K562 (cell line): Measurements from ENCODE around the gene SERPINA10.

Experiments used
- CBX8 ChIP-seq: fragments of 200-600 bp; sonication (generic); IDR thresholded peaks from 2 replicates; pipeline ENCODE4 v1.6.1; 2012; ENCODE audit warnings: borderline replicate concordance, mixed run types, low read depth, mild to moderate bottlenecking, moderate library complexity, mixed read lengths, low read length, control low read depth, inconsistent platforms; ENCODE audit not compliant: poor library complexity, severe bottlenecking; ENCODE audit errors: extremely low read depth
- DEAF1 ChIP-seq: fragments of 450-650 bp; formaldehyde crosslinking; IDR thresholded peaks from 2 replicates; pipeline ENCODE4 v1.4.0; 2020; ENCODE audit warnings: mild to moderate bottlenecking, moderate library complexity
- FOXA3 ChIP-seq, 2 experiments: fragments of 450-650 bp in 1 of 2; sonication (generic) in 1 of 2; formaldehyde crosslinking; IDR thresholded peaks in 1 of 2; conservative IDR thresholded peaks in 1 of 2; 2 replicates each; pipeline versions ENCODE4 v1.4.0 to v1.8.0; 2020 to 2022; ENCODE audit warnings: mild to moderate bottlenecking in 2 of 2, missing genetic modification reagents in 1 of 2
- HINFP ChIP-seq: fragments of 450-650 bp; conservative IDR thresholded peaks from 2 replicates; pipeline ENCODE4 v1.6.1; 2016; ENCODE audit warnings: missing genetic modification characterization, low read depth, mild to moderate bottlenecking, control low read depth, missing compliant biosample characterization
- MAFK ChIP-seq: IDR thresholded peaks from 2 replicates; pipeline ENCODE4 v1.6.1; 2011; ENCODE audit warnings: low read length, improper control_type of control experiment
- RBM39 ChIP-seq: fragments of 200-400 bp; formaldehyde crosslinking; optimal IDR thresholded peaks from 2 replicates; pipeline ENCODE3; 2018; ENCODE audit warnings: low read depth, low read length
- RHOXF2B ChIP-seq: fragments of 250-450 bp; sonication (Bioruptor Pico); conservative IDR thresholded peaks from 2 replicates; pipeline ENCODE4 v1.5.1; 2021
- YY1 ChIP-seq, 3 experiments: IDR thresholded peaks; 2 replicates each; pipeline ENCODE4 v1.6.1; 2011; ENCODE audit warnings: low read length in 2 of 3, mild to moderate bottlenecking in 2 of 3, moderate library complexity in 2 of 3, borderline replicate concordance in 1 of 3, control low read depth in 1 of 3, low read depth in 1 of 3; ENCODE audit not compliant: insufficient read depth in 3 of 3, insufficient replicate concordance in 2 of 3, control insufficient read depth in 1 of 3, insufficient read length in 1 of 3; ENCODE audit errors: extremely low read depth in 1 of 3
- ZNF766 ChIP-seq: fragments of 200-800 bp; sonication (Bioruptor generic); conservative IDR thresholded peaks from 2 replicates; pipeline ENCODE4 v1.6.1; 2016; ENCODE audit warnings: missing genetic modification characterization, missing compliant biosample characterization

GRCh38 chr14:94332063-94332583 lies 39.1 kb upstream of the SERPINA10 start:
- no peak for TF ChIP-seq CBX8
- TF ChIP-seq RHOXF2B (CRISPR knock-in tag), result no peak
- no peak for TF ChIP-seq YY1 (IDR thresholded peaks at IDR 0.05; ENCODE audit: borderline replicate concordance in 1 of 3, control insufficient read depth in 1 of 3, extremely low read depth in 1 of 3, insufficient read depth in 3 of 3, insufficient read length in 1 of 3, insufficient replicate concordance in 2 of 3, low read depth in 1 of 3, low read length in 2 of 3)
- no peak for TF ChIP-seq ZNF766 (CRISPR knock-in tag)
- TF ChIP-seq DEAF1 (CRISPR knock-in tag), result no peak
- TF ChIP-seq HINFP, result no peak
- TF ChIP-seq RBM39, result no peak
- TF ChIP-seq FOXA3 (CRISPR knock-in tag; conservative IDR thresholded peaks at IDR 0.05 in 1 of 2, IDR thresholded peaks at IDR 0.05 in 1 of 2), result no peak
- no peak for TF ChIP-seq MAFK
